HepG2 (cell line): ENCODE measurements around the gene TLR4. TPM values are rescaled to one million over a fixed set of nuclear protein-coding genes. Genes with fewer than 3 reads are reported as not detected.

ENCODE experiments used
- ATAC-seq: fragments of 200-7000 bp; cut with Tn5 transposase; 3 replicates; pipeline ENCODE4 v1.9.1; 2020; ENCODE audit warnings: mild to moderate bottlenecking, moderate library complexity
- BruUV-seq: library from RNA; stranded (reverse); fragments of 400-500 nt; replicated peaks from 2 replicates; lab custom pipeline; 2021; lab: Mats Ljungman, UMichigan
- CTCF ChIA-PET: fragments of 300-600 bp; formaldehyde crosslinking; extraction: SDS; loops from one replicate; lab custom pipeline; 2021; ENCODE audit warnings: low total read pairs, inconsistent platforms, low intra/inter-chr PET ratio; lab: Yijun Ruan, JAX
- POLR2A ChIA-PET: fragments of 350-600 bp; sonication (Branson Sonifier 250); formaldehyde crosslinking; loops from one replicate; lab custom pipeline; 2020; ENCODE audit warnings: antibody characterized with exemption, inconsistent platforms; lab: Yijun Ruan, JAX
- DNase-seq: peaks from one replicate; pipeline ENCODE4 v3.0.0-alpha.2; 2015; ENCODE audit warnings: low spot score
- FAIRE-seq: peaks from 3 replicates; lab custom pipeline; 2011; peaks lifted over from hg19 to GRCh38; lab: Jason Lieb, UNC
- H2AFZ ChIP-seq: one replicate; pipeline ENCODE4 v1.6.1; 2011; ENCODE audit warnings: low read length, inconsistent platforms
- H3K27ac ChIP-seq: fragments of 300-600 bp; 3 replicates; pipeline ENCODE4 v1.8.0; 2011; ENCODE audit warnings: mixed run types, mild to moderate bottlenecking, mixed read lengths, low read length, inconsistent platforms; ENCODE audit not compliant: insufficient read depth; ENCODE audit errors: extremely low read length
- H3K27me3 ChIP-seq, 2 experiments: fragments of 200-600 bp in 1 of 2; 2 replicates in 1 of 2; 3 replicates in 1 of 2; pipeline versions ENCODE4 v1.6.0 to v1.8.0; 2011; ENCODE audit warnings: low read length in 2 of 2, mild to moderate bottlenecking in 2 of 2, moderate library complexity in 2 of 2, inconsistent platforms in 1 of 2; ENCODE audit not compliant: insufficient read depth in 2 of 2, control insufficient read depth in 1 of 2
- H3K36me3 ChIP-seq, 2 experiments: fragments of 200-600 bp in 1 of 2; replicated peaks in 1 of 2; 2 replicates in 1 of 2; 3 replicates in 1 of 2; pipeline versions ENCODE4 v1.5.1 to v1.8.0; 2011; ENCODE audit warnings: low read length in 2 of 2, inconsistent platforms in 1 of 2; ENCODE audit not compliant: insufficient read depth in 2 of 2, control insufficient read depth in 1 of 2
- H3K4me1 ChIP-seq: 2 replicates; pipeline ENCODE4 v1.5.1; 2012; ENCODE audit warnings: low read length, inconsistent platforms; ENCODE audit not compliant: insufficient read depth
- H3K4me2 ChIP-seq: 2 replicates; pipeline ENCODE4 v1.6.0; 2011; ENCODE audit warnings: low read depth, low read length, inconsistent platforms
- H3K4me3 ChIP-seq, 3 experiments: fragments of 200-600 bp in 1 of 3; sonication (generic), shearing (Covaris generic) in 1 of 3; replicated peaks in 1 of 3; 2 replicates each; pipeline ENCODE4 v1.5.1; 2011 to 2016; ENCODE audit warnings: low read length in 3 of 3, inconsistent platforms in 2 of 3, low read depth in 2 of 3, mild to moderate bottlenecking in 2 of 3, control low read depth in 1 of 3, mixed read lengths in 1 of 3; ENCODE audit not compliant: insufficient read depth in 1 of 3
- H3K79me2 ChIP-seq: one replicate; pipeline ENCODE4 v1.6.1; 2011; ENCODE audit warnings: low read length, inconsistent platforms; ENCODE audit not compliant: insufficient read depth
- H3K9ac ChIP-seq: 2 replicates; pipeline ENCODE4 v1.6.0; 2011; ENCODE audit warnings: mild to moderate bottlenecking, low read depth, low read length, inconsistent platforms; ENCODE audit not compliant: insufficient read depth
- H3K9me3 ChIP-seq: 2 replicates; pipeline ENCODE4 v1.5.1; 2012; ENCODE audit warnings: mild to moderate bottlenecking, low read length
- H4K20me1 ChIP-seq: 2 replicates; pipeline ENCODE4 v1.6.0; 2011; ENCODE audit warnings: inconsistent platforms, mild to moderate bottlenecking, low read length, moderate library complexity; ENCODE audit not compliant: insufficient read depth
- DNMT1 ChIP-seq: sonication (generic); formaldehyde crosslinking; IDR thresholded peaks from 2 replicates; pipeline ENCODE4 v1.5.1; 2020; ENCODE audit warnings: mild to moderate bottlenecking, missing genetic modification reagents
- E2F5 ChIP-seq: sonication (generic); formaldehyde crosslinking; conservative IDR thresholded peaks from 2 replicates; pipeline ENCODE4 v1.4.0; 2020; ENCODE audit warnings: missing genetic modification reagents
- MTF1 ChIP-seq: sonication (generic); formaldehyde crosslinking; IDR thresholded peaks from 2 replicates; pipeline ENCODE4 v1.5.0; 2020; ENCODE audit warnings: missing genetic modification reagents
- SIX4 ChIP-seq: sonication (generic); formaldehyde crosslinking; IDR thresholded peaks from 2 replicates; pipeline ENCODE4 v1.4.0; 2020; ENCODE audit warnings: missing genetic modification reagents
- SMAD9 ChIP-seq: sonication (generic); formaldehyde crosslinking; IDR thresholded peaks from 2 replicates; pipeline ENCODE4 v1.5.1; 2020; ENCODE audit warnings: mild to moderate bottlenecking, missing genetic modification reagents
- STAT6 ChIP-seq: sonication (generic); formaldehyde crosslinking; IDR thresholded peaks from 2 replicates; pipeline ENCODE4 v1.4.0; 2020; ENCODE audit warnings: missing genetic modification reagents, mild to moderate bottlenecking, borderline replicate concordance
- TERF1 ChIP-seq: sonication (generic); formaldehyde crosslinking; IDR thresholded peaks from 2 replicates; pipeline ENCODE4 v1.8.0; 2022; ENCODE audit warnings: mild to moderate bottlenecking, missing genetic modification reagents, moderate library complexity
- ZBTB46 ChIP-seq: sonication (generic); formaldehyde crosslinking; IDR thresholded peaks from 2 replicates; pipeline ENCODE4 v1.4.0; 2020; ENCODE audit warnings: mild to moderate bottlenecking, missing genetic modification reagents, borderline replicate concordance
- ZGPAT ChIP-seq: IDR thresholded peaks from 2 replicates; pipeline ENCODE4 v1.6.1; 2016; ENCODE audit warnings: mild to moderate bottlenecking
- ZKSCAN8 ChIP-seq: IDR thresholded peaks from 2 replicates; pipeline ENCODE4 v1.6.1; 2016; ENCODE audit warnings: borderline replicate concordance, missing genetic modification reagents, missing compliant biosample characterization
- ZMAT5 ChIP-seq: sonication (generic); formaldehyde crosslinking; IDR thresholded peaks from 2 replicates; pipeline ENCODE4 v1.5.0; 2020; ENCODE audit warnings: mild to moderate bottlenecking, low read depth, missing genetic modification reagents, borderline replicate concordance
- ZNF138 ChIP-seq: sonication (generic); formaldehyde crosslinking; IDR thresholded peaks from 2 replicates; pipeline ENCODE4 v1.5.0; 2020; ENCODE audit warnings: mild to moderate bottlenecking, low read depth, missing genetic modification reagents
- ZNF383 ChIP-seq: sonication (generic); formaldehyde crosslinking; IDR thresholded peaks from 2 replicates; pipeline ENCODE4 v1.4.0; 2020; ENCODE audit warnings: missing genetic modification reagents, mild to moderate bottlenecking, borderline replicate concordance
- ZNF605 ChIP-seq: sonication (generic); formaldehyde crosslinking; IDR thresholded peaks from 2 replicates; pipeline ENCODE4 v1.8.0; 2022; ENCODE audit warnings: mild to moderate bottlenecking, missing genetic modification reagents
- ZNF652 ChIP-seq: IDR thresholded peaks from 2 replicates; pipeline ENCODE4 v1.6.1; 2016; ENCODE audit warnings: low read depth, borderline replicate concordance
- ZNF660 ChIP-seq: sonication (generic); formaldehyde crosslinking; IDR thresholded peaks from 2 replicates; pipeline ENCODE4 v1.5.1; 2020; ENCODE audit warnings: mild to moderate bottlenecking, low read depth, missing genetic modification reagents, borderline replicate concordance
- in situ Hi-C: cut with HindIII; loops from 2 replicates; pipeline ENCODE4 v1.10.0; 2017; ENCODE audit warnings: low pct_unique_long_range_greater_than_20kb; ENCODE audit not compliant: extremely low pct_ligation_motif_present
- intact Hi-C: fragments of 100-400 bp; cut with micrococcal nuclease; formaldehyde crosslinking; loops from one replicate; pipeline ENCODE4 v1.10.0; 2022; ENCODE audit not compliant: unreplicated experiment
- polyA plus RNA-seq, 8 experiments: library from polyadenylated mRNA; depleted of rRNA in 3 of 8; stranded (reverse) in 7 of 8; unstranded in 1 of 8; fragments of >200 nt; fragmentation: Illumina TruSeq in 4 of 8; extraction: Trizol in 4 of 8; gene quantifications; 2 replicates each; pipeline versions ENCODE4 v1.2.1 to v1.2.3, GENCODE V29; 2011 to 2016; ENCODE audit warnings: low read depth in 4 of 8, missing spikeins in 1 of 8, mixed read lengths in 1 of 8; ENCODE audit not compliant: insufficient read depth in 1 of 8
- total RNA-seq, 5 experiments: library from RNA; depleted of rRNA; stranded (reverse); fragments of >200 nt; fragmentation: Illumina TruSeq; extraction: Trizol; gene quantifications; 2 replicates each; pipeline ENCODE4 v1.2.3, GENCODE V29; 2016; ENCODE audit warnings: low read depth in 1 of 5

Gene TLR4
- total and polyA plus RNA-seq, 2 of the 13 experiments (the other 11 are each of a cell fraction or from before 2014, with no cell fraction given): 0.07 to 0.22 TPM

- H3K4me3 ChIP-seq: no peak overlapping the region
- no peak for FAIRE-seq
- DNase-seq: no peak
- ATAC-seq: no peak
- H3K27ac ChIP-seq: no peak overlapping the region
- no peaks in the 10 kb centered on the region for H3K27me3 ChIP-seq
- no peaks in the 10 kb centered on the region for H3K36me3 ChIP-seq
- H3K4me2 ChIP-seq: no peak overlapping the region
- no peaks in the 10 kb centered on the region; the same call in 1 of the 2 replicates for H3K9me3 ChIP-seq
- no peak overlapping the region for H3K9ac ChIP-seq
- in situ Hi-C loops: no loop called here
- ChIA-PET CTCF (no interaction called here), POLR2A (no interaction called here)
- H3K79me2 ChIP-seq: no peaks in the 10 kb centered on the region
- H2AFZ ChIP-seq: no peak overlapping the region
- intact Hi-C loops: no loop called here
- no peaks in the 10 kb centered on the region for H4K20me1 ChIP-seq
- TF ChIP-seq SMAD9 (CRISPR knock-in tag) (no peak), ZGPAT (CRISPR knock-in tag) (no peak), ZBTB46 (CRISPR knock-in tag) (no peak), SIX4 (no peak), TERF1 (CRISPR knock-in tag) (no peak), MTF1 (CRISPR knock-in tag) (no peak), ZNF652 (CRISPR knock-in tag) (no peak), E2F5 (no peak), ZNF138 (CRISPR knock-in tag) (no peak), ZNF660 (CRISPR knock-in tag) (no peak), ZNF605 (CRISPR knock-in tag) (no peak), ZNF383 (no peak), ZMAT5 (no peak), DNMT1 (CRISPR knock-in tag) (no peak), STAT6 (no peak), ZKSCAN8 (CRISPR knock-in tag) (no peak)
- no peaks in the 10 kb centered on the region for H3K4me1 ChIP-seq
- BruUV-seq: no TSS peak
Observed at GRCh38 chr9:117677572-117677971, 26.6 kb upstream of the TLR4 start.
